Sciatic nerve (tissue), 2 donors: ENCODE data around the gene SMIM14. TPM values are rescaled to one million over a fixed set of nuclear protein-coding genes. Genes with fewer than 3 reads are reported as not detected.
"Not testable (repeated sequence)": the region's sequence is repeated elsewhere in the genome, so short reads cannot be mapped to it uniquely, and the experiment has no call there.

ENCODE experiments used
- ATAC-seq: fragments of 200-7000 bp; cut with Tn5 transposase; one replicate; pipeline ENCODE4 v1.9.1; 2020; ENCODE audit warnings: mild to moderate bottlenecking, moderate library complexity
- DNase-seq: peaks from one replicate; pipeline ENCODE4 v3.0.0-alpha.2; 2020; ENCODE audit warnings: low spot score
- intact Hi-C: fragments of 100-400 bp; cut with DNase I; formaldehyde crosslinking; loops from one replicate; pipeline ENCODE4 v1.14.2; 2022
- total RNA-seq: library from RNA; stranded (reverse); fragmentation: NEBNext Ultra II Directional; extraction: Animal tissue kit (Norgen Biotek cat#: 25700); gene quantifications from one replicate; pipeline ENCODE4 v1.2.1, GENCODE V29; 2021
- donor health status: DM: no; HTN: no; CAD: no.
- donor health status: DM: no; HTN: no; CAD: no.

Gene SMIM14
- total RNA-seq, 1 donor from 2014 or later, result 32.1 TPM

- intact Hi-C loops, result no loop called here
- ATAC-seq (peak; percentile 50), DNase-seq (no peak)
These were observed 117.3 kb downstream of the SMIM14 start for GRCh38 chr4:39521253-39521919.

- intact Hi-C loops, result no loop called here
- no peak for DNase-seq
- no peak for ATAC-seq
These were observed 120.2 kb downstream of the SMIM14 start for GRCh38 chr4:39518484-39518883.

- ATAC-seq, result no peak
- intact Hi-C loops, result no loop called here
- DNase-seq, result no peak
These were observed 122.2 kb downstream of the SMIM14 start for GRCh38 chr4:39516407-39516966.

- DNase-seq, intact Hi-C loops, ATAC-seq: not testable (repeated sequence)
These were observed 122.8 kb downstream of the SMIM14 start for GRCh38 chr4:39515669-39516401.

GRCh38 chr4:39514888-39515401 is 123.7 kb downstream of the SMIM14 start:
- DNase-seq, result no peak

GRCh38 chr4:39514266-39514665 is 124.4 kb downstream of the SMIM14 start:
- ATAC-seq, intact Hi-C loops, DNase-seq: not testable (repeated sequence)

More at GRCh38 chr4:39514888-39515401, 123.7 kb downstream of the SMIM14 start:
- intact Hi-C loops, result no loop called here
- no peak for ATAC-seq

- intact Hi-C loops, result no loop called here
- no peak for DNase-seq
- ATAC-seq, result no peak
These were observed 128.2 kb downstream of the SMIM14 start for GRCh38 chr4:39510348-39510929.

- no peak for ATAC-seq
- no peak for DNase-seq
- intact Hi-C loops, result no loop called here
These were observed 133.1 kb downstream of the SMIM14 start for GRCh38 chr4:39505581-39505980.

GRCh38 chr4:39504538-39504937 is 134.1 kb downstream of the SMIM14 start:
- ATAC-seq (no peak), DNase-seq (no peak)
- intact Hi-C loops, result no loop called here

- DNase-seq, ATAC-seq, intact Hi-C loops: not testable (repeated sequence)
These were observed 136.0 kb downstream of the SMIM14 start for GRCh38 chr4:39502664-39503035.

GRCh38 chr4:39502019-39502663 is 136.5 kb downstream of the SMIM14 start:
- no peak for DNase-seq
- intact Hi-C loops, result no loop called here
- peak; percentile 45 for ATAC-seq

GRCh38 chr4:39498727-39499020 is 140.0 kb downstream of the SMIM14 start:
- no peak for DNase-seq
- intact Hi-C loops, result no loop called here
- ATAC-seq, result no peak

GRCh38 chr4:39497909-39498726 is 140.5 kb downstream of the SMIM14 start:
- intact Hi-C loops, result no loop called here
- no peak for DNase-seq
- no peak for ATAC-seq

Other genes starting within 250 kb of the SMIM14 start
- 1.2 TPM for gene KLB, start 231.9 kb downstream of the SMIM14 start, total RNA-seq
- gene RPL9, start 179.9 kb downstream of the SMIM14 start, total RNA-seq, result 1,081 TPM
- gene LIAS, start 179.8 kb downstream of the SMIM14 start, total RNA-seq, result 13.1 TPM
- 53.4 TPM for gene UGDH, start 111.4 kb downstream of the SMIM14 start, total RNA-seq
- gene UBE2K, start 59.3 kb upstream of the SMIM14 start, total RNA-seq, result 51.0 TPM